GM18951 (cell line): ENCODE results near the gene PRSS23.
"Not testable (repeated sequence)": the region's sequence is repeated elsewhere in the genome, so short reads cannot be mapped to it uniquely, and the experiment has no call there.

Experiments
- POLR2A ChIP-seq: IDR thresholded peaks from 4 replicates; pipeline ENCODE4 v1.6.1; 2011; ENCODE audit warnings: mild to moderate bottlenecking; ENCODE audit not compliant: insufficient read length, insufficient read depth; ENCODE audit errors: extremely low read depth
- in situ Hi-C: fragments of 300-500 bp; cut with MboI; formaldehyde crosslinking; loops from one replicate; pipeline ENCODE4 v1.12.0; 2022; ENCODE audit warnings: low sequenced_read_pairs, mixed read lengths, inconsistent platforms; ENCODE audit not compliant: unreplicated experiment

The PRSS23 gene

GRCh38 chr11:86811637-86812321 is 11.4 kb downstream of the PRSS23 start:
- in situ Hi-C loops: loop anchor here (25.0 kb wide), 1 partner anchor 1224 kb away; no protein-coding TSS in a partner anchor
- TF ChIP-seq POLR2A: no peak

GRCh38 chr11:86812322-86812670 is 12.0 kb downstream of the PRSS23 start:
- TF ChIP-seq POLR2A: no peak
- in situ Hi-C loops: loop anchor here (25.0 kb wide), 1 partner anchor 1225 kb away; no protein-coding TSS in a partner anchor

- in situ Hi-C loops: loop anchor here (25.0 kb wide), 1 partner anchor 1226 kb away; no protein-coding TSS in a partner anchor
- TF ChIP-seq POLR2A: no peak
These were observed 12.6 kb downstream of the PRSS23 start for GRCh38 chr11:86812981-86813380.

GRCh38 chr11:86814775-86815174 is 14.4 kb downstream of the PRSS23 start:
- TF ChIP-seq POLR2A: no peak
- in situ Hi-C loops: loop anchor here (25.0 kb wide), 1 partner anchor 1227 kb away; no protein-coding TSS in a partner anchor

- in situ Hi-C loops: loop anchor here (25.0 kb wide), 1 partner anchor 1228 kb away; no protein-coding TSS in a partner anchor
- no peak for TF ChIP-seq POLR2A
These were observed 15.4 kb downstream of the PRSS23 start for GRCh38 chr11:86815726-86816125.

- TF ChIP-seq POLR2A: no peak
- in situ Hi-C loops: loop anchor here (25.0 kb wide), 1 partner anchor 1229 kb away; no protein-coding TSS in a partner anchor
These were observed 15.9 kb downstream of the PRSS23 start for GRCh38 chr11:86816251-86816726.

GRCh38 chr11:86818462-86819192 is 18.3 kb downstream of the PRSS23 start:
- in situ Hi-C loops: loop anchor here (25.0 kb wide), 1 partner anchor 1231 kb away; no protein-coding TSS in a partner anchor
- no peak for TF ChIP-seq POLR2A

GRCh38 chr11:86824139-86824538 is 23.8 kb downstream of the PRSS23 start:
- in situ Hi-C loops: loop anchor here (5.0 to 25.0 kb wide), 2 partner anchors 372 to 1237 kb away; no protein-coding TSS in a partner anchor

GRCh38 chr11:86834376-86834775 is 34.0 kb downstream of the PRSS23 start:
- in situ Hi-C loops: not testable (repeated sequence)

- in situ Hi-C loops: not testable (repeated sequence)
These were observed 44.6 kb downstream of the PRSS23 start for GRCh38 chr11:86844762-86845508.

- no peak for TF ChIP-seq POLR2A
- in situ Hi-C loops: no loop called here
These were observed 47.8 kb downstream of the PRSS23 start for GRCh38 chr11:86848132-86848531.

- in situ Hi-C loops: no loop called here
These were observed 49.3 kb downstream of the PRSS23 start for GRCh38 chr11:86849679-86850078.

More at GRCh38 chr11:86849679-86850078, 49.3 kb downstream of the PRSS23 start:
- TF ChIP-seq POLR2A: no peak
